GM21619 (cell line): ENCODE results near the gene ID1.
"Not testable (repeated sequence)": the region's sequence is repeated elsewhere in the genome, so short reads cannot be mapped to it uniquely, and the experiment has no call there.

ENCODE experiments used
- ATAC-seq: cut with Tn5 transposase; IDR thresholded peaks from one replicate; pipeline ENCODE4 v1.9.1; 2021; ENCODE audit not compliant: unreplicated experiment

The ID1 gene

DNA sequence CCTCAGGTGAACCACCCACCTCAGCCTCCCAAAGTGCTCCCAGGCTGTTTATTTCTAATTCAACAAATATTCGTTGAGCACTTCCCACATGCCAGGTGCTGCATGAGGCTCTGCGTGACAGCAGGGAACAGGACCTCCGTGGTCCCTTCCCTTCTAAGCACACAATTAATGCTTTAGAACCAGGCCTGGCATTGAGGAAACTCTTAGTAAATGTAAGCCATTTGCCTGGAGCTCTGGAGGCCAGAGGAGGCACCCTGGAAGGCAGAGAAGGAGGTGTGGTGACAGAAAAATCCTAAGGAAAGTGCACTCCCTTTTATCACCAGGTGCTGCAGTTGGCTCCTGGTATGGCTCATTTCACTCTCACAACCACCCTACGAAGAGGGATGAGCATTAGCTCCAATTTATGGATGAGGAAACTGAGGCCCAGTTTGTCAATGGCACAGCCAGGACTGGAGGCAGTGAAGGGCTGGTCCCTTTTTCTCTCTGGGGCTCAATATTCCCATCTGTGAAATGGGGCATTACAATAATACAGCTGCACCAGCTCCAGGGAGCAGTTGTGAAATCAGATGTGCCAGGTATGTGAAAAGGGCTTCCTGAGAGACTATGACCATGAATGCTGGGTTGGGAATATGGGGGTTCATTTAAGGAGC is 8.1 kb upstream of the ID1 start:
- no peak for ATAC-seq

DNA sequence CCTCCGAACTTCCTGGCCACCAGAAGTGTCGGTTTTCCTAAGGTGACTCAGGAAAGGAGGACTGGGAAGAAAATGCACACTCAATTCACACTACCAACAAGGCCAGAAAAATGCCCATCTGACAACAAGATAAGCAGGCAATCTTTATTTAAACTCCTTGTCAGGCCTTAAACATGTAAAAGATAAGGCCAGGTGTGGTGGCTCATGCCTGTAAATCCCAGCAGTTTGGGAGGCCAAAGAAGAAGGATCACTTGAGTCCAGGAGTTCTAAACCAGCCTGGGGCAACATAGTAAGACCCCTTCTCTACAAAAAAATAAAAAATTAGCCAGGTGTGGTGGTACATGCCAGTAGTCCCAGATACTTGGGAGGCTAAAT is 7.6 kb upstream of the ID1 start:
- no peak for ATAC-seq

- ATAC-seq, result no peak
These were observed 2.7 kb upstream of the ID1 start for GRCh38 chr20:31602431-31602778.

DNA sequence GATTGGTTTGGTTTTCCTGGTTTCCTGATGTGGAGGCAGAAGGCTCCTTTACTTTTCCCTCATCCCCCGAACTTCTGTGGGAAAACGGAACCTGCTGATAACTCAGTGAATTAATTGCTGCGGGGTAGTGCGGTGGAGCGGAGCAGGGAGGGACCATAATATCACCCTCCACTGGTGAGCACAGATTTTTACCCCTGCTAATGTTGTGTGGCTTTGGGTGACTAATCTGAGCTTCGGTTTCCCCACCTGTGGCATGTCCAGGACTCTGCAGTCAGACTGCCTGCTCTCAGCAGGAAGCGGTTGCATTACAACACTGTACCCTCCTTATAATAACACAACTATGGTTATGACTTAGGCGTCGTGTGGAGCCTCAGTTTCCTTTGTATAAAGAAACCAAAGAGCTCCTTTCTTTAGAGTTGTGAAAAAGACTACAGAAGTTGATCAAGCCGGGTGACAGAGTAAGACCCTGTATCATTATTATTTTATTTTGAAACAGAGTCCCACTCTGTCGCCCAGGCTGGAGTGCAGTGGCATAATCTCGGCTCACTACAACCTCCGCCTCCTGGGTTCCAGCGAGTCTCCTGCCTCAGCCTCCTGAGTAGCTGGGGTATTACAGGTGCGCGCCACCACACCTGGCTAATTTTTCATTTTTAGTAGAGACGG is 2.2 kb upstream of the ID1 start:
- ATAC-seq, result peak; percentile 69

GRCh38 chr20:31603822-31604566 is 1.1 kb upstream of the ID1 start:
- no peak for ATAC-seq

DNA sequence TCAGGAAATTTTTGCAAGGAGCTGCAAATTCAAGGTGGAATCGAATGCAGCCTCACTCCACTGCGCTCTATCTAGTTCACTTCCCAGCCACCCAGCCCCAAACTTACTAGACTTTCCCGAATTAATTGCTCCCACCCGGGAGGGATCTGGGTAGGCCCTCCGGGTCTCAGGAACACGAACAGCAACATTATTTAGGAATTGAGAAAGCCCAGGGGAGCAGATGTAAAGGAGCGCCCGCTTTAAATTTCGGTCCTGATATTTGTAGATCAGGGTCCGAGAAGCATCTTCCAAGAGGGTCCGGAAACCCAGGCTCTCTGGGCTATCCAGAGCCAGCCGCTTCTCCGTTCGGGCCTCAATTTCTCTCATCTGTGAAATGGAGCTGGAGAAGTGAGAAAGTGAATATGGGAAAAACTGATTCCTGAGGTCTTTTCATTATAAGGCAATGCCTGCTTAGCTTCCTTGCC is 490 bp upstream of the ID1 start:
- no peak for ATAC-seq

- no peak for ATAC-seq
These were observed 1.1 kb downstream of the ID1 start for GRCh38 chr20:31605902-31606803.

- no peak for ATAC-seq
These were observed 1.9 kb downstream of the ID1 start for GRCh38 chr20:31606804-31607639.

DNA sequence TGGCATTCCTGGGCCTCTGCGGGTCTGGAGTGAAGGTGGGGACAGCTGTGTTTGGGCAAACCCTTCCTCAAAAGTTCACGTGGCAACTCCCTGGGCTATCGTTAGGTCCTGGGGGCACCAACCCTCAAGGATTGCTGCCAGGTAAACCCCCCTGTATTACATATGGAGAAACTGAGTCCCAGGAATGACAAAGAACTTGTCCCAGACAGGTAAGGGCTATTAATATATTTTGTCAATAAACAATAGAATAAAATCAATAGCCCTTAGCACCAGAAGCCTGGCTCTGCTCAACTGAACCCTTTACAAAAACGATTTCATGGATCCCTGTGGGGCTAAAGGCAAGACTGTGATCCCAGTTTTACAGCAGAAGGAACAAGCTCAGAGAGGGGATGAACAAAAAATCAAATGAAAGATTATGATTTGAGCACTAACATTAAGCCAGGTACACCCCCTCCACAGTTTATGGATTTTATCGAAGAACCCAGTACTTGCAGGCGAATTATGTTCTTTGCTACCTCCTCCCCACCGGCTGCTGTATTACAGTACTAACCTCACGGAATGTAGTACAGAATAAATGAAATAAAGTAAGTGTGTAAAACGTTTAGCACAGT is 2.7 kb downstream of the ID1 start:
- ATAC-seq, result no peak

- ATAC-seq, result no peak
These were observed 3.3 kb downstream of the ID1 start for GRCh38 chr20:31608251-31608945.

- ATAC-seq, result not testable (repeated sequence)
These were observed 7.2 kb downstream of the ID1 start for GRCh38 chr20:31612271-31612640.

- no peak for ATAC-seq
These were observed 10.3 kb downstream of the ID1 start for GRCh38 chr20:31615416-31615815.

GRCh38 chr20:31617432-31618104 is 12.5 kb downstream of the ID1 start:
- no peak for ATAC-seq

- no peak for ATAC-seq
These were observed 15.2 kb downstream of the ID1 start for GRCh38 chr20:31620246-31620645.

DNA sequence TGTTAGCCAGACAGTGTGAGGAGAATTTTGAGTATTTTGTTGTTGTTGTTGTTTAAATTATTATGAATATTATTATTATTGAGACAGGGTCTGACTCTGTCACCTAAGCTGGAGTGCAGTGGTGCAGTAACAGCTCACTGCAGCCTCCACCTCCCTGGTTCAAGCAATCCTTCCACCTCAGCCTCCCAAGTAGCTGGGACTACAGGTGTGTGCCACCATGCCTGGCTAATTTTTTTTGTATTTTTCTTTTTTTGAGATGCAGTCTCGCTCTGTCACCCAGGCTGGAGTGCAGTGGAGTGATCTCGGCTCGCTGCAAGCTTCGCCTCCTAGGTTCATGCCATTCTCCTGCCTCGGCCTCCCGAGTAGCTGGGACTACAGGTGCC is 18.0 kb downstream of the ID1 start:
- ATAC-seq, result not testable (repeated sequence)

GRCh38 chr20:31626534-31626933 is 21.4 kb downstream of the ID1 start:
- ATAC-seq, result not testable (repeated sequence)

- ATAC-seq, result not testable (repeated sequence)
These were observed 23.0 kb downstream of the ID1 start for GRCh38 chr20:31628057-31628456.

DNA sequence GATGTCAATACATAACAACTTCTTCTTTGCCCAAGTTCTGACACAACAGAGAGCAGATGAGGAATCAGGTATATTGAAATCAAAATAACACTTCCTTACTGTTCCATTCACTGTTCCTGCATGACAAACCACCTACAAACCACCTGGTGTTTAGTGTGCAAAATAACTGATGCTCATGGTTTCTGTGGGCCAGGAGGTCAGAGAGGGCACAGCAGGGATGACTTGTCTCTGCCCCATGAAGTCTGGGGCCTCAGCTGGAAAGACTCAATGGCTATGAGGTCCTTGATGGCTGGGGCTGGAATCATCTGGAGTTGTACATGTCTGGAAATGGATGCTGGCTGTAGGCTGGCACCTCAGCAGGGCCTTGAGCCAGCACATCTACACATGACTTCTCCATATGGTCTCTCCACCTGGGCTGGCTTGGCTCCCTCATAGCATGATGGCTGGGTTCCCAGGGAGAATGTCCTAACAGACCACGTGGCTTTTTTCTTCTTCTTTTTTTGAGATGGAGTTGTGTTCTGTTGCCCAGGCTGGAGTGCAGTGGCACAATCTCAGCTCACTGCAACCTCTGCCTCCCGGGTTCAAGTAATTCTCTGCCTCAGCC is 25.2 kb downstream of the ID1 start:
- ATAC-seq, result no peak
